WTC11 (cell line): ENCODE results near the gene FSTL4. TPM values are rescaled to one million over a fixed set of nuclear protein-coding genes. Genes with fewer than 3 reads are reported as not detected.

Experiments
- ATAC-seq: fragments of 200-7000 bp; cut with Tn5 transposase; 2 replicates; pipeline ENCODE4 v1.10.0; 2021; ENCODE audit warnings: mild to moderate bottlenecking, moderate library complexity
- CTCF ChIA-PET: fragments of 300-600 bp; sonication (Branson Sonifier 250); formaldehyde crosslinking; loops from one replicate; lab custom pipeline; 2021; ENCODE audit warnings: antibody characterized with exemption; lab: Charles Lee
- POLR2A ChIA-PET: fragments of 350-600 bp; sonication (Branson Sonifier 250); formaldehyde crosslinking; loops from one replicate; lab custom pipeline; 2021; ENCODE audit warnings: antibody characterized with exemption; lab: Charles Lee
- DNase-seq: peaks from one replicate; pipeline ENCODE4 v3.0.0; 2021; ENCODE audit warnings: low spot score
- H3K27ac Mint-ChIP-seq: 2 replicates; pipeline ENCODE4 v1.8.0; 2021; ENCODE audit warnings: mixed read lengths
- H3K27me3 Mint-ChIP-seq: 2 replicates; pipeline ENCODE4 v1.8.0; 2021; ENCODE audit warnings: low read depth, mild to moderate bottlenecking, moderate library complexity, mixed read lengths
- H3K36me3 Mint-ChIP-seq: 2 replicates; pipeline ENCODE4 v1.8.0; 2021; ENCODE audit warnings: mixed read lengths
- H3K4me1 Mint-ChIP-seq: 2 replicates; pipeline ENCODE4 v1.8.0; 2022; ENCODE audit warnings: mixed read lengths
- H3K4me3 Mint-ChIP-seq: 2 replicates; pipeline ENCODE4 v1.8.0; 2021; ENCODE audit warnings: mild to moderate bottlenecking, moderate library complexity, mixed read lengths
- H3K9me3 Mint-ChIP-seq: 2 replicates; pipeline ENCODE4 v1.8.0; 2021; ENCODE audit warnings: mixed read lengths
- FOXJ3 ChIP-seq: sonication (generic); formaldehyde crosslinking; IDR thresholded peaks from 2 replicates; pipeline ENCODE4 v1.9.0; 2021; ENCODE audit warnings: missing genetic modification reagents, mild to moderate bottlenecking, borderline replicate concordance
- JUN ChIP-seq: sonication (generic); formaldehyde crosslinking; IDR thresholded peaks from 2 replicates; pipeline ENCODE4 v1.8.0; 2023; ENCODE audit warnings: mild to moderate bottlenecking, missing genetic modification reagents
- NFATC4 ChIP-seq: fragments of 250-450 bp; sonication (Bioruptor Pico); IDR thresholded peaks from 2 replicates; pipeline ENCODE4 v1.9.0; 2021; ENCODE audit warnings: mild to moderate bottlenecking
- NR3C1 ChIP-seq: sonication (generic); formaldehyde crosslinking; conservative IDR thresholded peaks from 2 replicates; pipeline ENCODE4 v1.8.1; 2023; ENCODE audit warnings: low read depth, mild to moderate bottlenecking, missing genetic modification reagents
- ZNF121 ChIP-seq: sonication (generic); formaldehyde crosslinking; IDR thresholded peaks from 2 replicates; pipeline ENCODE4 v1.8.0; 2023; ENCODE audit warnings: missing genetic modification reagents
- ZNF416 ChIP-seq: fragments of 250-450 bp; sonication (Bioruptor Pico); IDR thresholded peaks from 2 replicates; pipeline ENCODE4 v1.9.0; 2021; ENCODE audit warnings: mild to moderate bottlenecking, inconsistent platforms
- total RNA-seq: library from RNA; stranded (reverse); gene quantifications from 3 replicates; pipeline ENCODE4 v1.2.3, GENCODE V29; 2021
- TF ChIP-seq, protein P1 (sequence below): sonication (generic); formaldehyde crosslinking; IDR thresholded peaks from 2 replicates; pipeline ENCODE4 v1.8.0; 2023; ENCODE audit warnings: missing genetic modification reagents, mild to moderate bottlenecking, borderline replicate concordance
- TF ChIP-seq, protein P2 (sequence below): fragments of 250-450 bp; sonication (Bioruptor Pico); IDR thresholded peaks from 2 replicates; pipeline ENCODE4 v1.9.0; 2021; ENCODE audit warnings: mild to moderate bottlenecking, borderline replicate concordance
- TF ChIP-seq, protein P3 (sequence below): fragments of 250-450 bp; sonication (Bioruptor Pico); IDR thresholded peaks from 2 replicates; pipeline ENCODE4 v1.9.0; 2021; ENCODE audit warnings: mild to moderate bottlenecking
- TF ChIP-seq, protein P4 (sequence below): sonication (generic); formaldehyde crosslinking; IDR thresholded peaks from 2 replicates; pipeline ENCODE4 v1.8.1; 2023; ENCODE audit warnings: mild to moderate bottlenecking, moderate library complexity, missing genetic modification reagents
- TF ChIP-seq, protein P5 (sequence below): sonication (generic); formaldehyde crosslinking; conservative IDR thresholded peaks from 2 replicates; pipeline ENCODE4 v1.8.1; 2023; ENCODE audit warnings: mild to moderate bottlenecking, low read depth, missing genetic modification reagents, moderate library complexity

Gene FSTL4
- total RNA-seq, 1 experiment from 2014 or later = 6.1 TPM

DNA sequence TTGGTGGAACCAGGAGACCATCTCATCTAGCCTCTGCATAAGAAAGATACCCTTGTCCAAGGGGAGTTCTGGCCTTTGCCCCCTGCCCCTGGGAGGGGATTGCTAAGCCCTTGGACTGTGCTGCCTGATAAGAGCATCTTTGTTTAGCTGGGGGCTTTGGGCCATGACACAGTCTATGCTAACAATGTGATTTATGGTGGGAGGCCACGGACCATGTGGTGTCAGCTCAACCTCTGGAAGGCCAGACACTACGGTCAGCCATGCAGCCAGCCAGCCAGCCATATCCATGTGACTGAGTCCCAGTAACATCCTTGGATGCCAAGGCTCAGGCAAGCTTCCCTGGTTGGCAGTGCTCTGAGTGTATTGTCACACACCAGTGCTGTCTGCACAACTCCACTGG lies 244.4 kb downstream of the FSTL4 start:
- H3K27me3 Mint-ChIP-seq = no peaks in the 10 kb centered on the region; the same call in 1 of the 2 replicates
- no peaks in the 10 kb centered on the region for H3K36me3 Mint-ChIP-seq
- POLR2A ChIA-PET = no interaction called here
- ATAC-seq = no peak
- CTCF ChIA-PET = interaction anchor here (1.9 kb wide), 1 partner anchor 52 kb away, joined by 6 read pairs; no protein-coding TSS in a partner anchor
- TF ChIP-seq, protein P1, sequence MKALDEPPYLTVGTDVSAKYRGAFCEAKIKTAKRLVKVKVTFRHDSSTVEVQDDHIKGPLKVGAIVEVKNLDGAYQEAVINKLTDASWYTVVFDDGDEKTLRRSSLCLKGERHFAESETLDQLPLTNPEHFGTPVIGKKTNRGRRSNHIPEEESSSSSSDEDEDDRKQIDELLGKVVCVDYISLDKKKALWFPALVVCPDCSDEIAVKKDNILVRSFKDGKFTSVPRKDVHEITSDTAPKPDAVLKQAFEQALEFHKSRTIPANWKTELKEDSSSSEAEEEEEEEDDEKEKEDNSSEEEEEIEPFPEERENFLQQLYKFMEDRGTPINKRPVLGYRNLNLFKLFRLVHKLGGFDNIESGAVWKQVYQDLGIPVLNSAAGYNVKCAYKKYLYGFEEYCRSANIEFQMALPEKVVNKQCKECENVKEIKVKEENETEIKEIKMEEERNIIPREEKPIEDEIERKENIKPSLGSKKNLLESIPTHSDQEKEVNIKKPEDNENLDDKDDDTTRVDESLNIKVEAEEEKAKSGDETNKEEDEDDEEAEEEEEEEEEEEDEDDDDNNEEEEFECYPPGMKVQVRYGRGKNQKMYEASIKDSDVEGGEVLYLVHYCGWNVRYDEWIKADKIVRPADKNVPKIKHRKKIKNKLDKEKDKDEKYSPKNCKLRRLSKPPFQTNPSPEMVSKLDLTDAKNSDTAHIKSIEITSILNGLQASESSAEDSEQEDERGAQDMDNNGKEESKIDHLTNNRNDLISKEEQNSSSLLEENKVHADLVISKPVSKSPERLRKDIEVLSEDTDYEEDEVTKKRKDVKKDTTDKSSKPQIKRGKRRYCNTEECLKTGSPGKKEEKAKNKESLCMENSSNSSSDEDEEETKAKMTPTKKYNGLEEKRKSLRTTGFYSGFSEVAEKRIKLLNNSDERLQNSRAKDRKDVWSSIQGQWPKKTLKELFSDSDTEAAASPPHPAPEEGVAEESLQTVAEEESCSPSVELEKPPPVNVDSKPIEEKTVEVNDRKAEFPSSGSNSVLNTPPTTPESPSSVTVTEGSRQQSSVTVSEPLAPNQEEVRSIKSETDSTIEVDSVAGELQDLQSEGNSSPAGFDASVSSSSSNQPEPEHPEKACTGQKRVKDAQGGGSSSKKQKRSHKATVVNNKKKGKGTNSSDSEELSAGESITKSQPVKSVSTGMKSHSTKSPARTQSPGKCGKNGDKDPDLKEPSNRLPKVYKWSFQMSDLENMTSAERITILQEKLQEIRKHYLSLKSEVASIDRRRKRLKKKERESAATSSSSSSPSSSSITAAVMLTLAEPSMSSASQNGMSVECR (CRISPR knock-in tag) = no peak
- TF ChIP-seq JUN (CRISPR knock-in tag) (no peak), ZNF416 (CRISPR knock-in tag) (no peak), ZNF121 (CRISPR knock-in tag) (no peak)
- TF ChIP-seq, protein P2, sequence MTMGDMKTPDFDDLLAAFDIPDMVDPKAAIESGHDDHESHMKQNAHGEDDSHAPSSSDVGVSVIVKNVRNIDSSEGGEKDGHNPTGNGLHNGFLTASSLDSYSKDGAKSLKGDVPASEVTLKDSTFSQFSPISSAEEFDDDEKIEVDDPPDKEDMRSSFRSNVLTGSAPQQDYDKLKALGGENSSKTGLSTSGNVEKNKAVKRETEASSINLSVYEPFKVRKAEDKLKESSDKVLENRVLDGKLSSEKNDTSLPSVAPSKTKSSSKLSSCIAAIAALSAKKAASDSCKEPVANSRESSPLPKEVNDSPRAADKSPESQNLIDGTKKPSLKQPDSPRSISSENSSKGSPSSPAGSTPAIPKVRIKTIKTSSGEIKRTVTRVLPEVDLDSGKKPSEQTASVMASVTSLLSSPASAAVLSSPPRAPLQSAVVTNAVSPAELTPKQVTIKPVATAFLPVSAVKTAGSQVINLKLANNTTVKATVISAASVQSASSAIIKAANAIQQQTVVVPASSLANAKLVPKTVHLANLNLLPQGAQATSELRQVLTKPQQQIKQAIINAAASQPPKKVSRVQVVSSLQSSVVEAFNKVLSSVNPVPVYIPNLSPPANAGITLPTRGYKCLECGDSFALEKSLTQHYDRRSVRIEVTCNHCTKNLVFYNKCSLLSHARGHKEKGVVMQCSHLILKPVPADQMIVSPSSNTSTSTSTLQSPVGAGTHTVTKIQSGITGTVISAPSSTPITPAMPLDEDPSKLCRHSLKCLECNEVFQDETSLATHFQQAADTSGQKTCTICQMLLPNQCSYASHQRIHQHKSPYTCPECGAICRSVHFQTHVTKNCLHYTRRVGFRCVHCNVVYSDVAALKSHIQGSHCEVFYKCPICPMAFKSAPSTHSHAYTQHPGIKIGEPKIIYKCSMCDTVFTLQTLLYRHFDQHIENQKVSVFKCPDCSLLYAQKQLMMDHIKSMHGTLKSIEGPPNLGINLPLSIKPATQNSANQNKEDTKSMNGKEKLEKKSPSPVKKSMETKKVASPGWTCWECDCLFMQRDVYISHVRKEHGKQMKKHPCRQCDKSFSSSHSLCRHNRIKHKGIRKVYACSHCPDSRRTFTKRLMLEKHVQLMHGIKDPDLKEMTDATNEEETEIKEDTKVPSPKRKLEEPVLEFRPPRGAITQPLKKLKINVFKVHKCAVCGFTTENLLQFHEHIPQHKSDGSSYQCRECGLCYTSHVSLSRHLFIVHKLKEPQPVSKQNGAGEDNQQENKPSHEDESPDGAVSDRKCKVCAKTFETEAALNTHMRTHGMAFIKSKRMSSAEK = no peak
- H3K4me3 Mint-ChIP-seq = no peak overlapping the region
- no peak overlapping the region for H3K27ac Mint-ChIP-seq
- H3K9me3 Mint-ChIP-seq = no peaks in the 10 kb centered on the region
- H3K4me1 Mint-ChIP-seq = peaks cover 47% of the 10 kb centered on the region
- DNase-seq = no peak

DNA sequence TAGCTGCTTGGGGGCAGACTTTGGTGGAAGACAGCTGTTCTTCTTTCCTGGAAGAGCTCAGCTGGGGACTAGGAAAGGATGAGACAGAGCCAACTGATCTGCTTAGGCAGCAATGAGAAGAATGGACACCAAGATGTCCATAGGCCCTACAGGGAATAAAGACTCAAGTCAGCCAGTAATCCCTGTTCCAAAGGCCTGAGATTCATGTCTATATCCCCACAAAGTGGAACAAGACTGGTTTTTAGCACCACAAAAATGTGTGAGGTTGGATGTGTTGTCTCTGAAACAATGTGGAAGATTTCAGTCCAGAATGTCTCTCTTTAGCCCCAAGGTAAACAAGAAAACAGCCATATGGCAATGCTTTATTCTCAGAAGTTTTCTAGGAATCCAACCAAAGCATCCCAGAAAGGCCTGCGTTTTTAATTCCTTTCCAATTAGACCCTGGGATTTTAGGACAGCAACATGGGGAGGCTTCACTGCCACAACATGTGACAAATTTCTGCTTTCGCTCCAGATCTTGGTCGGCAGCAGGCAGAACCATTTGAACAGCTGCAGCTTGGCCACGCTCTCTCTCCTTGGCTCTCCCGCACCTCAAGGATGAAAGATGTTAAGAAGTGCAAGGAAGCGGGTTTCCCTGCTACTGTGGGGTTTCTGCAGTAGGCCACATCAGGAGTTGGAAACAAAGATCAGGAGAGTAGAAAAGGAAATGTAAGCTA lies 245.1 kb downstream of the FSTL4 start:
- Mint-ChIP-seq H3K4me3 (no peak overlapping the region), H3K27me3 (no peaks in the 10 kb centered on the region; the same call in 1 of the 2 replicates), H3K4me1 (peaks cover 48% of the 10 kb centered on the region), H3K27ac (no peak overlapping the region), H3K9me3 (no peaks in the 10 kb centered on the region), H3K36me3 (no peaks in the 10 kb centered on the region)
- TF ChIP-seq, protein P3, sequence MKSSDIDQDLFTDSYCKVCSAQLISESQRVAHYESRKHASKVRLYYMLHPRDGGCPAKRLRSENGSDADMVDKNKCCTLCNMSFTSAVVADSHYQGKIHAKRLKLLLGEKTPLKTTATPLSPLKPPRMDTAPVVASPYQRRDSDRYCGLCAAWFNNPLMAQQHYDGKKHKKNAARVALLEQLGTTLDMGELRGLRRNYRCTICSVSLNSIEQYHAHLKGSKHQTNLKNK (CRISPR knock-in tag) = no peak
- TF ChIP-seq FOXJ3 (CRISPR knock-in tag) (no peak), NR3C1 (CRISPR knock-in tag) (no peak), NFATC4 (no peak)
- TF ChIP-seq, protein P4, sequence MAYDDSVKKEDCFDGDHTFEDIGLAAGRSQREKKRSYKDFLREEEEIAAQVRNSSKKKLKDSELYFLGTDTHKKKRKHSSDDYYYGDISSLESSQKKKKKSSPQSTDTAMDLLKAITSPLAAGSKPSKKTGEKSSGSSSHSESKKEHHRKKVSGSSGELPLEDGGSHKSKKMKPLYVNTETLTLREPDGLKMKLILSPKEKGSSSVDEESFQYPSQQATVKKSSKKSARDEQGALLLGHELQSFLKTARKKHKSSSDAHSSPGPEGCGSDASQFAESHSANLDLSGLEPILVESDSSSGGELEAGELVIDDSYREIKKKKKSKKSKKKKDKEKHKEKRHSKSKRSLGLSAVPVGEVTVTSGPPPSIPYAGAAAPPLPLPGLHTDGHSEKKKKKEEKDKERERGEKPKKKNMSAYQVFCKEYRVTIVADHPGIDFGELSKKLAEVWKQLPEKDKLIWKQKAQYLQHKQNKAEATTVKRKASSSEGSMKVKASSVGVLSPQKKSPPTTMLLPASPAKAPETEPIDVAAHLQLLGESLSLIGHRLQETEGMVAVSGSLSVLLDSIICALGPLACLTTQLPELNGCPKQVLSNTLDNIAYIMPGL (CRISPR knock-in tag) = no peak
- TF ChIP-seq, protein P5, sequence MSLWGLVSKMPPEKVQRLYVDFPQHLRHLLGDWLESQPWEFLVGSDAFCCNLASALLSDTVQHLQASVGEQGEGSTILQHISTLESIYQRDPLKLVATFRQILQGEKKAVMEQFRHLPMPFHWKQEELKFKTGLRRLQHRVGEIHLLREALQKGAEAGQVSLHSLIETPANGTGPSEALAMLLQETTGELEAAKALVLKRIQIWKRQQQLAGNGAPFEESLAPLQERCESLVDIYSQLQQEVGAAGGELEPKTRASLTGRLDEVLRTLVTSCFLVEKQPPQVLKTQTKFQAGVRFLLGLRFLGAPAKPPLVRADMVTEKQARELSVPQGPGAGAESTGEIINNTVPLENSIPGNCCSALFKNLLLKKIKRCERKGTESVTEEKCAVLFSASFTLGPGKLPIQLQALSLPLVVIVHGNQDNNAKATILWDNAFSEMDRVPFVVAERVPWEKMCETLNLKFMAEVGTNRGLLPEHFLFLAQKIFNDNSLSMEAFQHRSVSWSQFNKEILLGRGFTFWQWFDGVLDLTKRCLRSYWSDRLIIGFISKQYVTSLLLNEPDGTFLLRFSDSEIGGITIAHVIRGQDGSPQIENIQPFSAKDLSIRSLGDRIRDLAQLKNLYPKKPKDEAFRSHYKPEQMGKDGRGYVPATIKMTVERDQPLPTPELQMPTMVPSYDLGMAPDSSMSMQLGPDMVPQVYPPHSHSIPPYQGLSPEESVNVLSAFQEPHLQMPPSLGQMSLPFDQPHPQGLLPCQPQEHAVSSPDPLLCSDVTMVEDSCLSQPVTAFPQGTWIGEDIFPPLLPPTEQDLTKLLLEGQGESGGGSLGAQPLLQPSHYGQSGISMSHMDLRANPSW = no peak
- CTCF ChIA-PET = interaction anchor here (0.6 to 1.9 kb wide), 5 partner anchors 25 to 256 kb away, joined by 3 to 6 read pairs (median 4); no protein-coding TSS in a partner anchor
- ATAC-seq = no peak
- POLR2A ChIA-PET = no interaction called here
- DNase-seq = no peak
